Right renal cortex interstitium (tissue), 3 donors: Measurements from ENCODE around the gene NSD1. TPM values are rescaled to one million over a fixed set of nuclear protein-coding genes. Genes with fewer than 3 reads are reported as not detected.

Source experiments
- DNase-seq, 3 donors: peaks; one replicate each; pipeline ENCODE4 v3.0.0-alpha.2; 2013; ENCODE audit warnings: low read depth in 3 of 3, low spot score in 2 of 3
- polyA plus RNA-seq, 3 donors: library from polyadenylated mRNA; unstranded; fragments of 120-200 nt; gene quantifications; one replicate each; pipeline ENCODE4 v1.2.1, GENCODE V29; 2013; ENCODE audit not compliant: insufficient read length in 3 of 3

NSD1 gene
- polyA plus RNA-seq, 3 donors = 58.4 to 63.3 (median 59.7) TPM

- DNase-seq = no peak
Measured at GRCh38 chr5:177097016-177097985, 36.3 kb upstream of the NSD1 start.

GRCh38 chr5:177098120-177098469, 35.5 kb upstream of the NSD1 start:
- DNase-seq = no peak

GRCh38 chr5:177098470-177099141, 35.0 kb upstream of the NSD1 start:
- DNase-seq = no peak

GRCh38 chr5:177099422-177100093, 34.0 kb upstream of the NSD1 start:
- DNase-seq = no peak

GRCh38 chr5:177100714-177101121, 32.9 kb upstream of the NSD1 start:
- no peak for DNase-seq

- no peak for DNase-seq
Measured at GRCh38 chr5:177103523-177104253, 29.9 kb upstream of the NSD1 start.

- no peak for DNase-seq
Measured at GRCh38 chr5:177105691-177106476, 27.7 kb upstream of the NSD1 start.

GRCh38 chr5:177107159-177107558, 26.4 kb upstream of the NSD1 start:
- DNase-seq = no peak

- no peak for DNase-seq
Measured at GRCh38 chr5:177109810-177110209, 23.8 kb upstream of the NSD1 start.

- DNase-seq = no peak
Measured at GRCh38 chr5:177111720-177112394, 21.7 kb upstream of the NSD1 start.

- DNase-seq = no peak
Measured at GRCh38 chr5:177112589-177113220, 20.9 kb upstream of the NSD1 start.

GRCh38 chr5:177113566-177114424, 19.8 kb upstream of the NSD1 start:
- DNase-seq = no peak

- DNase-seq = peak in 1 of 3 donors; percentile 82
Measured at GRCh38 chr5:177116631-177117373, 16.8 kb upstream of the NSD1 start.

- no peak for DNase-seq
Measured at GRCh38 chr5:177117441-177118045, 16.0 kb upstream of the NSD1 start.

- no peak for DNase-seq
Measured at GRCh38 chr5:177122566-177122965, 11.0 kb upstream of the NSD1 start.

GRCh38 chr5:177123789-177124485, 9.6 kb upstream of the NSD1 start:
- DNase-seq = no peak
